Breast epithelium (tissue), 4 donors: ENCODE results near the gene TANGO6. TPM values are rescaled to one million over a fixed set of nuclear protein-coding genes. Genes with fewer than 3 reads are reported as not detected.

ENCODE experiments used
- DNase-seq, 2 donors: peaks; one replicate each; pipeline ENCODE4 v3.0.0-alpha.2; 2019; ENCODE audit warnings: low spot score in 2 of 2
- H3K27ac ChIP-seq, 2 donors: fragments of 200-600 bp; sonication (generic) in 1 of 2; one replicate each; pipeline ENCODE4 v1.5.1; 2016 to 2019; ENCODE audit warnings: mild to moderate bottlenecking in 1 of 2
- H3K27me3 ChIP-seq, 2 donors: fragments of 200-600 bp; sonication (generic) in 1 of 2; one replicate each; pipeline versions ENCODE4 v1.5.1 to v1.6.0; 2017 to 2019; ENCODE audit warnings: control low read depth in 1 of 2, mild to moderate bottlenecking in 1 of 2
- H3K36me3 ChIP-seq: fragments of 200-600 bp; one replicate; pipeline ENCODE4 v1.5.1; 2019
- H3K4me1 ChIP-seq, 2 donors: fragments of 200-600 bp; sonication (generic); one replicate each; pipeline ENCODE4 v1.5.1; 2016 to 2019; ENCODE audit warnings: control low read depth in 1 of 2
- H3K4me3 ChIP-seq, 3 donors: fragments of 200-600 bp; sonication (generic); 1 replicate in 2 of 3; 2 replicates in 1 of 3; pipeline ENCODE4 v1.5.1; 2016 to 2019; ENCODE audit warnings: mild to moderate bottlenecking in 3 of 3, moderate library complexity in 2 of 3
- H3K9me3 ChIP-seq, 2 donors: fragments of 200-600 bp; sonication (generic) in 1 of 2; one replicate each; pipeline ENCODE4 v1.5.1; 2016 to 2019; ENCODE audit warnings: control low read depth in 1 of 2
- POLR2A ChIP-seq: fragments of 450-650 bp; IDR thresholded peaks from one replicate; pipeline ENCODE4 v1.6.1; 2016; ENCODE audit warnings: antibody characterized with exemption, mild to moderate bottlenecking, moderate library complexity
- POLR2AphosphoS5 ChIP-seq, 3 donors: sonication (generic); formaldehyde crosslinking; IDR thresholded peaks; one replicate each; pipeline ENCODE4 v1.6.1; 2017; ENCODE audit warnings: antibody characterized with exemption in 3 of 3
- intact Hi-C: fragments of 100-400 bp; cut with DNase I; formaldehyde crosslinking; loops from one replicate; pipeline ENCODE4 v1.15.1; 2023; ENCODE audit warnings: low total_unique reads
- total RNA-seq, 3 donors: library from RNA; depleted of rRNA; stranded (reverse); fragments of >200 nt; gene quantifications; one replicate each; pipeline ENCODE4 v1.1.0, GENCODE V29; 2016
- TF ChIP-seq, protein P1 (sequence below), 3 donors: fragments of 450-650 bp; IDR thresholded peaks; one replicate each; pipeline ENCODE4 v1.5.1; 2016 to 2017; ENCODE audit warnings: antibody characterized with exemption in 3 of 3, mild to moderate bottlenecking in 3 of 3, moderate library complexity in 3 of 3

TANGO6 gene
- total RNA-seq, 3 donors from 2014 or later: 13.4 to 26.1 (median 24.6) TPM

DNA sequence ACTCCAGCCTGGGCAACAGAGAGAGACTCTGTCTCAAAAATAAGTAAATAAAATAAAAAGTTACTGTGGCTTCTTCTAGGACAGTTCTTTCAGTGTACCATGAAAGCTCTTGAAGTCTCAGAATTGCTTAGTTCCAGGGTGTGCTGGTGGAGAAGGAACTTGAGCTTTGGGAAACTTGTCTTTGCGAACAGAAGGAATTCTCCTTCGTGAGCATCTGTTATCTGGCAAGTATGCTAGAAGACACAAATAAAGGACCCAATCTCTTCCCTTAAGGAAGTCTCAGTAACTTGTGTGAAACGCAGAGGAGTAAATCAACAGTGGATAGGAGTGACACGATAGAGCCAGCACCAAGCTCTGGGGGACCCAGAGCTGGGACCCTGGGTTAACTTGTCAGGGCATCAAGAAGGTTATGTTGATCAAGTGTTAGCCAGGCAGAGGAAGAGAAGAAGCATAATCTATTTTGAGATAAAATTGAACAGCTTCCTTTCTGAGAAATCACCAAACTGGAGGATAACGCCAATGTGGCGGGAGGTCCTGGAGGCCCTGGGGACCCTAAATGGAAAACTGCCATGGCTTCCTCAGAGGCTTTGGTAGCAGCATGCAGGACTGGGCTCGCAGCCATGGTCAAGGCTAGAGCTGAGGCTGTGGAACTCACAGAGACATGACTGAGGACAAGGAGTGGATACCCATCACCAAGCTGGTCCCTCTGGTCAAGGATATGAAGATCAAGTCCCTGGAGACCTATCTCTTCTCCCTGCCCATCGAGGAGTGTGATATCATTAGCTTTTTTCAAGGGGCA, 190.0 kb downstream of the TANGO6 start:
- Histone ChIP-seq H3K9me3 (no peaks in the 10 kb centered on the region), H3K4me3 (no peak overlapping the region), H3K4me1 (no peaks in the 10 kb centered on the region), H3K36me3 (no peaks in the 10 kb centered on the region), H3K27ac (no peak overlapping the region), H3K27me3 (no peaks in the 10 kb centered on the region)
- DNase-seq: no peak
- intact Hi-C loops: no loop called here
- TF ChIP-seq, protein P1, sequence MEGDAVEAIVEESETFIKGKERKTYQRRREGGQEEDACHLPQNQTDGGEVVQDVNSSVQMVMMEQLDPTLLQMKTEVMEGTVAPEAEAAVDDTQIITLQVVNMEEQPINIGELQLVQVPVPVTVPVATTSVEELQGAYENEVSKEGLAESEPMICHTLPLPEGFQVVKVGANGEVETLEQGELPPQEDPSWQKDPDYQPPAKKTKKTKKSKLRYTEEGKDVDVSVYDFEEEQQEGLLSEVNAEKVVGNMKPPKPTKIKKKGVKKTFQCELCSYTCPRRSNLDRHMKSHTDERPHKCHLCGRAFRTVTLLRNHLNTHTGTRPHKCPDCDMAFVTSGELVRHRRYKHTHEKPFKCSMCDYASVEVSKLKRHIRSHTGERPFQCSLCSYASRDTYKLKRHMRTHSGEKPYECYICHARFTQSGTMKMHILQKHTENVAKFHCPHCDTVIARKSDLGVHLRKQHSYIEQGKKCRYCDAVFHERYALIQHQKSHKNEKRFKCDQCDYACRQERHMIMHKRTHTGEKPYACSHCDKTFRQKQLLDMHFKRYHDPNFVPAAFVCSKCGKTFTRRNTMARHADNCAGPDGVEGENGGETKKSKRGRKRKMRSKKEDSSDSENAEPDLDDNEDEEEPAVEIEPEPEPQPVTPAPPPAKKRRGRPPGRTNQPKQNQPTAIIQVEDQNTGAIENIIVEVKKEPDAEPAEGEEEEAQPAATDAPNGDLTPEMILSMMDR (IDR thresholded peaks at IDR 0.05): no peak
- TF ChIP-seq POLR2A (no peak), POLR2AphosphoS5 (IDR thresholded peaks at IDR 0.05) (no peak)

DNA sequence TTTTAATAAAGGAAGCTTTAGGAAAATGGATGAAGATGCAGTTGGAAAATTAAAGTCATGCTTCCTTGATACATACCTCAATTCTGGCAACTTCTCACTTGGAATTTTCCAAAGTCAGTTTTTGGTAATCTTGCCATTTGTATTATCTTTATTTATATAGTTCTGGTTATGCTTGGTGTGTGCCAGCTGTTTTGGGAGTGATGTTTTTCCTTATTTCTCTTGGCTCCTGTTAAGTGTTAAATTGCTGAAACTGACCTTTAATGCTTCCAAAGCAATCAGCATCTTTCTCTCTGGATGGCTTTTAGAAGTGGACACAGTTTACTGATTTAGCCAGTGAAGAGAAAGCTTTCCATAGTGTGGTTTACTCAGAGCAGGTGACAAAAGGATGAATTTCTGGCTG, 192.0 kb downstream of the TANGO6 start:
- H3K36me3 ChIP-seq: no peaks in the 10 kb centered on the region
- no peak overlapping the region for H3K4me3 ChIP-seq
- H3K27me3 ChIP-seq: no peaks in the 10 kb centered on the region
- intact Hi-C loops: no loop called here
- H3K9me3 ChIP-seq: no peaks in the 10 kb centered on the region
- no peak overlapping the region for H3K27ac ChIP-seq
- TF ChIP-seq POLR2A: no peak
- TF ChIP-seq, protein P1 (IDR thresholded peaks at IDR 0.05): no peak
- no peak for TF ChIP-seq POLR2AphosphoS5 (IDR thresholded peaks at IDR 0.05)
- no peaks in the 10 kb centered on the region for H3K4me1 ChIP-seq
- no peak for DNase-seq

DNA sequence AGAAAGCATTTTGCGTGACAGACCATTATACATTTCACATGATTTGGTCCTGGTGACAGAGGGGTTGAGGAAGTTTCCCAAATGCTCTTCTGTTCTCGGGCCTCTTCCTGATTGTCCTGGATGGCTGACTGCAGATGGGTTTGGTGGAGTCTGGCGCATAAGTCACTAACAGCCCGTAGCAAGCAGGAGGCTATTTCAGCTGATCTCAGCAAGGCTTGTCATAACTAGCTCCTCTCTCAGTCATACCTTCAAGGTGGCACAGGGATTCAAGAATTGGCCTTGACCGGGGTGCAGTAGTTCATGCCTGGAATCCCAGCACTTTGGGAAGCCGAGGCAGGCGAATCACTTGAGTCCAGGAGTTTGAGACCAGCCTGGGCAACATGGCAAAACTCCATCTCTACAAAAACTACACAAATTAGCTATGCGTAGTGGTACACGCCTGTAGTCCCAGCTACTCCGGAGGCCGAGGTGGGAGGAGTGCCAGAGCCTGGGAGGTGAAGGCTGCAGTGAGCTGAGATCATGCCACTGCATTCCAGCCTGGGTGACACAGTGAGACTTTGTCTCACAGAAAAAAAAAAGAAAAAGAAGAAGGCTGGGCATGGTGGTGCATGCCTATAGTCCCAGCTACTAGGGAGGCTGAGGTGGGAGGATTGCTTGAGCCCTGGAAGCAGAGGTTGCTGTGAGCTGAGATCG, 193.2 kb downstream of the TANGO6 start:
- no peaks in the 10 kb centered on the region for H3K9me3 ChIP-seq
- TF ChIP-seq POLR2A: no peak
- TF ChIP-seq, protein P1 (IDR thresholded peaks at IDR 0.05): no peak
- TF ChIP-seq POLR2AphosphoS5 (IDR thresholded peaks at IDR 0.05): no peak
- no peaks in the 10 kb centered on the region for H3K4me1 ChIP-seq
- peaks cover 2% of the 10 kb centered on the region for H3K36me3 ChIP-seq
- H3K4me3 ChIP-seq: no peak overlapping the region
- no peak for DNase-seq
- H3K27ac ChIP-seq: no peak overlapping the region
- H3K27me3 ChIP-seq: no peaks in the 10 kb centered on the region
- intact Hi-C loops: no loop called here

DNA sequence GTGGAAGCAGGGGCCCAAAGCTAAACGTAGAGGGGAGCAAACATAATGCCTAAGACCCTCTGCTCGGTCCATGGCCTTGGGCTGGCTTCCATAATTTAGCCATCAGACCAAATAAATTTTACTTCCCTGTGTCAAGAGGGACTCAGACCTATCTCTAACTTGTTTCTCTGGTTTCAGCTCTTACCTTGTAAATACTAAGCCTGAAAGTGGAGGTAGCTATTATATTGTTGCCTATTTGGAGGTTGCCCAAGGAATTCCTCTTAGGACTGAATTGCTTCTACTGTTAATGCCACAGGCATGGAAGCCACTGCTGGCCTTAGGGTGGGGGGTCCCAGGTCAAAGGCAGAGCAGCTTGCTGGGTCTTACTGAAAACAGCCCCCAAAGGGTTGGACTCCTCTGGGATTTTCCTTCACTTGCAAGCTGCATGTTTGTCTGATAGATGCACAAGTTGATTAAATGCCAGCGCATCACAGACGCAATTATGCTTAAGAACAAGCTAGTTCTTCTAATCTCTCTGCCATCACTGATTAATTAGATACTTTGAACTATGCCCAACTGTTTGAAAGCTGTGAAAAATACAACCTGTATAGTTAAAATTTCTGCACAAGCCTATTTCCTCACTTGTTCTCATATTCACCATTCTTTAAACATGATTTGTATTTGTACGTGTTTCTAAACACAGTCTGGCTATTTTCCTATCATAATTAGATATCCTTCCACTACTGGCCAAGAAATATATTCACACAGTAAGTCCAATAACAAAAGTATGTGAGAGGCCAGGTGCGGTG, 194.2 kb downstream of the TANGO6 start:
- H3K27ac ChIP-seq: no peak overlapping the region
- DNase-seq: no peak

DNA sequence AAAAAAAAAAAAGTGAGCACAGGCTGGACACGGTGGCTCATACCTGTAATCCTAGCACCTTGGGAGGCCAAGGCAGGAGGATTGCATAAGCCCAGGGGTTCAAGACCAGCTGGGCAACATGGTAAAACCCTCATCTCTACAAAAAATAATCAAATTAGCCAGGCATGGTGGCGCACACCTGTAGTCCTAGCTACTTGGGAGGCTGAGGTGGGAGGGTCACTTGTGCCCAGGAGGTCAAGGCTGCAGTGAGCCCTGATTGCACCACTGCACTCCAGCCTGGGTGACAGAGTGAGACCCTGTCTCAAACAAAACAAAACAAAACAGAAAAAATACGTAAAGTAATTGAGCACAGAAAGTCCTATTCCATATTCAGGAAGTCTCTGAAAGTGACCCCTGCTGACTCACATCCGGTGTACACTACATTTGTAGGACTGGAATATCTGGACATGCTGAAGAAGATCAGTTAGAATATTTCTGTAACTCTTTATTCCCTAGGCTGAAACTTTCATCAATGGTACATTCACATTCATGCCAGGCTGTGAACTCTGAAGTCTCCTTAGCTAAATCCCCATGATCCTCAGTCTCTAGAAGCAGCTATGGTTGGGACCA, 196.1 kb downstream of the TANGO6 start:
- Histone ChIP-seq H3K27me3 (no peaks in the 10 kb centered on the region), H3K4me1 (no peaks in the 10 kb centered on the region), H3K4me3 (no peak overlapping the region), H3K27ac (no peak overlapping the region), H3K9me3 (no peaks in the 10 kb centered on the region), H3K36me3 (peaks cover 6% of the 10 kb centered on the region)
- DNase-seq: no peak
- intact Hi-C loops: no loop called here
- TF ChIP-seq POLR2AphosphoS5 (IDR thresholded peaks at IDR 0.05) (no peak), POLR2A (no peak)
- TF ChIP-seq, protein P1 (IDR thresholded peaks at IDR 0.05): no peak

More for the DNA sequence above, 194.2 kb downstream of the TANGO6 start:
- no peak for TF ChIP-seq POLR2A
- Histone ChIP-seq H3K36me3 (peaks cover 6% of the 10 kb centered on the region), H3K4me1 (no peaks in the 10 kb centered on the region), H3K9me3 (no peaks in the 10 kb centered on the region), H3K4me3 (no peak overlapping the region), H3K27me3 (no peaks in the 10 kb centered on the region)
- intact Hi-C loops: no loop called here
